K562 (cell line): ENCODE results near the gene IL18RAP. TPM values are rescaled to one million over a fixed set of nuclear protein-coding genes. Genes with fewer than 3 reads are reported as not detected.

Experiments used
- CHD2 ChIP-seq: IDR thresholded peaks from 2 replicates; pipeline ENCODE4 v1.6.1; 2011; ENCODE audit warnings: low read depth, low read length
- E2F1 ChIP-seq: sonication (generic); formaldehyde crosslinking; IDR thresholded peaks from 2 replicates; pipeline ENCODE4 v1.8.1; 2023; ENCODE audit warnings: mild to moderate bottlenecking, missing genetic modification reagents, moderate library complexity
- ETS2 ChIP-seq: IDR thresholded peaks from 2 replicates; pipeline ENCODE4 v1.6.1; 2016; ENCODE audit warnings: borderline replicate concordance, missing genetic modification characterization, mild to moderate bottlenecking, moderate library complexity, missing compliant biosample characterization; ENCODE audit not compliant: poor library complexity, severe bottlenecking
- HES1 ChIP-seq: fragments of 450-650 bp; IDR thresholded peaks from 2 replicates; pipeline ENCODE4 v1.6.1; 2016; ENCODE audit warnings: low read depth, mild to moderate bottlenecking, moderate library complexity
- HMG20A ChIP-seq: fragments of 450-650 bp; formaldehyde crosslinking; conservative IDR thresholded peaks from 2 replicates; pipeline ENCODE4 v1.4.0; 2020; ENCODE audit warnings: mild to moderate bottlenecking, mixed read lengths
- ID3 ChIP-seq, 2 experiments: fragments of 250-450 bp in 1 of 2; fragments of 450-650 bp in 1 of 2; sonication (Bioruptor Pico) in 1 of 2; IDR thresholded peaks; 2 replicates each; pipeline versions ENCODE4 v1.6.1 to v1.8.0; 2016 to 2021; ENCODE audit warnings: mild to moderate bottlenecking in 2 of 2, moderate library complexity in 2 of 2, missing compliant biosample characterization in 1 of 2, missing genetic modification characterization in 1 of 2
- MAX ChIP-seq: sonication (generic); formaldehyde crosslinking; IDR thresholded peaks from 2 replicates; pipeline ENCODE4 v1.9.0; 2022; ENCODE audit warnings: mild to moderate bottlenecking, missing genetic modification reagents
- SMAD2 ChIP-seq: fragments of 150-350 bp; IDR thresholded peaks from 2 replicates; pipeline ENCODE4 v1.6.1; 2014; ENCODE audit warnings: low read depth, mild to moderate bottlenecking, low read length
- VEZF1 ChIP-seq: fragments of 200-800 bp; sonication (Bioruptor generic); IDR thresholded peaks from 2 replicates; pipeline ENCODE4 v1.6.1; 2017; ENCODE audit warnings: missing genetic modification characterization, missing compliant biosample characterization
- XRCC4 ChIP-seq: IDR thresholded peaks from one replicate; pipeline ENCODE4 v1.6.1; 2011; ENCODE audit not compliant: insufficient read depth, insufficient read length; ENCODE audit errors: extremely low read depth
- YY1 ChIP-seq, 3 experiments: IDR thresholded peaks; 2 replicates each; pipeline ENCODE4 v1.6.1; 2011; ENCODE audit warnings: low read length in 2 of 3, mild to moderate bottlenecking in 2 of 3, moderate library complexity in 2 of 3, borderline replicate concordance in 1 of 3, control low read depth in 1 of 3, low read depth in 1 of 3; ENCODE audit not compliant: insufficient read depth in 3 of 3, insufficient replicate concordance in 2 of 3, control insufficient read depth in 1 of 3, insufficient read length in 1 of 3; ENCODE audit errors: extremely low read depth in 1 of 3
- ZNF184 ChIP-seq: sonication (generic); formaldehyde crosslinking; IDR thresholded peaks from 2 replicates; pipeline ENCODE4 v1.5.0; 2020; ENCODE audit warnings: missing genetic modification reagents
- ZNF347 ChIP-seq: fragments of 450-650 bp; formaldehyde crosslinking; IDR thresholded peaks from 2 replicates; pipeline ENCODE4 v1.4.0; 2020; ENCODE audit warnings: low read depth, mild to moderate bottlenecking, moderate library complexity
- ZNF75A ChIP-seq: fragments of 450-650 bp; formaldehyde crosslinking; IDR thresholded peaks from 2 replicates; pipeline ENCODE4 v1.4.0; 2020; ENCODE audit warnings: mild to moderate bottlenecking
- polyA plus RNA-seq, 8 experiments: library from polyadenylated mRNA; depleted of rRNA in 4 of 8; stranded (reverse) in 5 of 8; unstranded in 3 of 8; fragments of >200 nt; fragmentation: Nextera tagmentation in 2 of 8; fragmentation: Illumina TruSeq in 1 of 8; extraction: Ambion mirVana in 2 of 8; extraction: Trizol in 1 of 8; gene quantifications; 2 replicates each; pipeline versions ENCODE4 v1.2.1 to v1.2.3, GENCODE V29; 2011 to 2014; ENCODE audit warnings: inconsistent platforms in 1 of 8, missing spikeins in 1 of 8
- total RNA-seq, 7 experiments: library from RNA; depleted of rRNA in 6 of 7; stranded (reverse); fragments of >200 nt in 6 of 7; fragmentation: Illumina TruSeq in 2 of 7; extraction: Trizol in 2 of 7; gene quantifications; 2 replicates each; pipeline versions ENCODE4 v1.2.1 to v1.2.3, GENCODE V29; 2011 to 2021; ENCODE audit warnings: low replicate concordance in 1 of 7
- TF ChIP-seq, protein P1 (sequence below), 2 experiments: IDR thresholded peaks in 1 of 2; conservative IDR thresholded peaks in 1 of 2; 2 replicates each; pipeline ENCODE4 v1.6.1; 2016; ENCODE audit warnings: low read depth in 2 of 2, mild to moderate bottlenecking in 1 of 2, missing compliant biosample characterization in 1 of 2, missing genetic modification characterization in 1 of 2, moderate library complexity in 1 of 2

IL18RAP gene
- total and polyA plus RNA-seq, 9 of the 15 experiments (the other 6 are each of a cell fraction or from before 2014, with no cell fraction given) = 1.1 to 20.5 (median 5.8) TPM

DNA sequence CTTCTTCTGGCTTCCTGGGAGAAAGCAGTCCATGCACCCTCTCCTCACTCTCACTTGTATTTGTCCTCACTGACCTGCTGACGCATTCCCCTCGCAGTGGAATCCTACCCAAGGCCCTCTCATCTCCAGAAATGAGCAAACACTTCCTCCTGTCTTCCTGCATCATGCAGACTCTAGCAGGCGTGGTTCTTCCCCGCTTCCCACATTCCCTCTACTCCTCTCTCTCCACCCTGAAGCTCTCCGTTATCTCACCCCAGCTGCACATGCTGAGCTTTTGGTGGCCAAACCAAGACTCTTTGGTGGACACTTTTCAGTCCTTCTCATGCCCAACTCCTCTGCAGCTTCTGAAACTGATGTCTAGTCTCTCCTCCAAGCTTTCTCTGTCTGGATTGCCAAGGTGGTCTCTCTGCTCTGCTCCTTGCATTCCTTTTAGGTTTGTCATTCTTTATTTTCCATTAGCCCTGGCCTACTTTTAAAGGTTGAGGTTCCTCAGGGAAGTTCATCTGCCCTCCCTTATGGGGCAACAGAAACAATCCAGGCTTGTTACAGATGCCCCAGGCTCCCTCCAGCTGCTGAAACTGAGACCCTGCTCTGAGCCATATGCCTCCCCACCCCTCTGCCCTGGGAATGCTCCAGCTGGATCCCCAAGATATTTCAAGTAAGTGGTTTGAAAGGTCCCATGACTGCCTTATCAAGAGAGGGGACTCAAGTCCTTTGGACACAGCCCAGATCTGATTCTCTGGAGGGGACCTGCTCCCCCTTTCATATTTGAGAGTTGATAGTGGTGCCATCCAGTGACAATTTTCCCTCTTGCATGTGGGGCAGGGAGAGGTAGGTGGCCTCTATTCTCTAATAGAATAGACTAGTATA is 835 bp upstream of the IL18RAP start (continued):
- TF ChIP-seq ETS2 (tag) (no peak), XRCC4 (no peak), HMG20A (CRISPR knock-in tag) (no peak), ID3 (CRISPR knock-in tag; IDR thresholded peaks at IDR 0.05) (no peak), ID3 (tag; IDR thresholded peaks at IDR 0.05) (no peak), HES1 (no peak), SMAD2 (no peak), ZNF184 (CRISPR knock-in tag) (no peak), ZNF347 (CRISPR knock-in tag) (no peak), MAX (CRISPR knock-in tag) (0 out of 2 replicates have a peak, but pooled peaks have one; percentile 14), VEZF1 (CRISPR knock-in tag) (peak; percentile 96), CHD2 (no peak), E2F1 (CRISPR knock-in tag) (no peak), ZNF75A (CRISPR knock-in tag) (no peak), YY1 (IDR thresholded peaks at IDR 0.05; ENCODE audit: borderline replicate concordance in 1 of 3, control insufficient read depth in 1 of 3, extremely low read depth in 1 of 3, insufficient read depth in 3 of 3, insufficient read length in 1 of 3, insufficient replicate concordance in 2 of 3, low read depth in 1 of 3, low read length in 2 of 3) (no peak)
- TF ChIP-seq, protein P1, sequence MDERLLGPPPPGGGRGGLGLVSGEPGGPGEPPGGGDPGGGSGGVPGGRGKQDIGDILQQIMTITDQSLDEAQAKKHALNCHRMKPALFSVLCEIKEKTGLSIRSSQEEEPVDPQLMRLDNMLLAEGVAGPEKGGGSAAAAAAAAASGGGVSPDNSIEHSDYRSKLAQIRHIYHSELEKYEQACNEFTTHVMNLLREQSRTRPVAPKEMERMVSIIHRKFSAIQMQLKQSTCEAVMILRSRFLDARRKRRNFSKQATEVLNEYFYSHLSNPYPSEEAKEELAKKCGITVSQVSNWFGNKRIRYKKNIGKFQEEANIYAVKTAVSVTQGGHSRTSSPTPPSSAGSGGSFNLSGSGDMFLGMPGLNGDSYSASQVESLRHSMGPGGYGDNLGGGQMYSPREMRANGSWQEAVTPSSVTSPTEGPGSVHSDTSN (CRISPR knock-in tag; IDR thresholded peaks at IDR 0.05; ENCODE audit: low read depth) = no peak
- TF ChIP-seq, protein P1 (tag; conservative IDR thresholded peaks at IDR 0.05; ENCODE audit: low read depth) = no peak
